ENCODE results near the gene RHOB.

Gene RHOB

GRCh38 chr2:20478961-20479360 lies 32.1 kb downstream of the RHOB start:
- no peak overlapping the region for H3K27ac ChIP-seq
- H3K27me3 ChIP-seq: peaks cover 4% of the 10 kb centered on the region
- no peaks in the 10 kb centered on the region for H3K4me1 ChIP-seq (ENCODE audit: control insufficient read depth in 1 of 2, insufficient read depth in 1 of 2, low read depth in 1 of 2, low read length in 1 of 2)
- TF ChIP-seq, protein P1, sequence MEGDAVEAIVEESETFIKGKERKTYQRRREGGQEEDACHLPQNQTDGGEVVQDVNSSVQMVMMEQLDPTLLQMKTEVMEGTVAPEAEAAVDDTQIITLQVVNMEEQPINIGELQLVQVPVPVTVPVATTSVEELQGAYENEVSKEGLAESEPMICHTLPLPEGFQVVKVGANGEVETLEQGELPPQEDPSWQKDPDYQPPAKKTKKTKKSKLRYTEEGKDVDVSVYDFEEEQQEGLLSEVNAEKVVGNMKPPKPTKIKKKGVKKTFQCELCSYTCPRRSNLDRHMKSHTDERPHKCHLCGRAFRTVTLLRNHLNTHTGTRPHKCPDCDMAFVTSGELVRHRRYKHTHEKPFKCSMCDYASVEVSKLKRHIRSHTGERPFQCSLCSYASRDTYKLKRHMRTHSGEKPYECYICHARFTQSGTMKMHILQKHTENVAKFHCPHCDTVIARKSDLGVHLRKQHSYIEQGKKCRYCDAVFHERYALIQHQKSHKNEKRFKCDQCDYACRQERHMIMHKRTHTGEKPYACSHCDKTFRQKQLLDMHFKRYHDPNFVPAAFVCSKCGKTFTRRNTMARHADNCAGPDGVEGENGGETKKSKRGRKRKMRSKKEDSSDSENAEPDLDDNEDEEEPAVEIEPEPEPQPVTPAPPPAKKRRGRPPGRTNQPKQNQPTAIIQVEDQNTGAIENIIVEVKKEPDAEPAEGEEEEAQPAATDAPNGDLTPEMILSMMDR (IDR thresholded peaks at IDR 0.05): no peak
- no peaks in the 10 kb centered on the region for H3K9me3 ChIP-seq
- H3K36me3 ChIP-seq: no peaks in the 10 kb centered on the region
- H3K4me3 ChIP-seq (ENCODE audit: low read depth in 1 of 2, low read length in 1 of 2): no peak overlapping the region

DNA sequence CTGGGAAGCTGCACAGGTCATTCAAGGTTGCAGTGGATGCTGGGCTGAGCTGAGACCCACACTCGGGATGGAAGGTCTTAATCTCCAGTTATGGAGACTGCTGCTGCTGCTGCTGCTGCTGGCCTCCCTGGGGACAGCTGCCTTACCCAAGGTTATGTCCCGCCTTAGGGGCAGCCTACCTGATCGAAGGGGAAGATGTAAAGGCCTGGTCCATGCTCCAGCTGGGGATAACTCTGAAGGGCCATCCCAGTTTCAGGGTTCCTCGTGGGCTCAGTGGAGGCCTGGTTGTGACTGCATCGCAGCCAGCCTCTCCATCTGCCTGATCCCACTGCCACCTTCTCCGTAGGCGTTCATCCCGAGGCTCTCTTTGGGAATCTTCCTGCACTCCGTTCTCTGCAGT lies 33.0 kb downstream of the RHOB start:
- H3K9me3 ChIP-seq: no peaks in the 10 kb centered on the region
- H3K27me3 ChIP-seq: peaks cover 4% of the 10 kb centered on the region
- H3K36me3 ChIP-seq: no peaks in the 10 kb centered on the region
- H3K4me3 ChIP-seq (ENCODE audit: low read depth in 1 of 2, low read length in 1 of 2): no peak overlapping the region
- no peaks in the 10 kb centered on the region for H3K4me1 ChIP-seq (ENCODE audit: control insufficient read depth in 1 of 2, insufficient read depth in 1 of 2, low read depth in 1 of 2, low read length in 1 of 2)
- TF ChIP-seq, protein P1 (IDR thresholded peaks at IDR 0.05): no peak
- no peak overlapping the region for H3K27ac ChIP-seq

GRCh38 chr2:20480913-20481312 lies 34.0 kb downstream of the RHOB start:
- Histone ChIP-seq H3K36me3 (no peaks in the 10 kb centered on the region), H3K27ac (no peak overlapping the region), H3K4me3 (ENCODE audit: low read depth in 1 of 2, low read length in 1 of 2) (no peak overlapping the region), H3K9me3 (no peaks in the 10 kb centered on the region), H3K4me1 (ENCODE audit: control insufficient read depth in 1 of 2, insufficient read depth in 1 of 2, low read depth in 1 of 2, low read length in 1 of 2) (no peaks in the 10 kb centered on the region), H3K27me3 (peaks cover 4% of the 10 kb centered on the region)
- TF ChIP-seq, protein P1 (IDR thresholded peaks at IDR 0.05): no peak

- TF ChIP-seq, protein P1 (IDR thresholded peaks at IDR 0.05): no peak
- Histone ChIP-seq H3K27ac (no peak overlapping the region), H3K36me3 (no peaks in the 10 kb centered on the region), H3K4me3 (ENCODE audit: low read depth in 1 of 2, low read length in 1 of 2) (no peak overlapping the region), H3K27me3 (peaks cover 4% of the 10 kb centered on the region), H3K9me3 (no peaks in the 10 kb centered on the region), H3K4me1 (ENCODE audit: control insufficient read depth in 1 of 2, insufficient read depth in 1 of 2, low read depth in 1 of 2, low read length in 1 of 2) (no peaks in the 10 kb centered on the region)
These were observed 35.0 kb downstream of the RHOB start for GRCh38 chr2:20481798-20482405.

- H3K36me3 ChIP-seq: no peaks in the 10 kb centered on the region
- no peak overlapping the region for H3K4me3 ChIP-seq (ENCODE audit: low read depth in 1 of 2, low read length in 1 of 2)
- peaks cover 3% of the 10 kb centered on the region for H3K27me3 ChIP-seq
- no peaks in the 10 kb centered on the region for H3K4me1 ChIP-seq (ENCODE audit: control insufficient read depth in 1 of 2, insufficient read depth in 1 of 2, low read depth in 1 of 2, low read length in 1 of 2)
- no peak overlapping the region for H3K27ac ChIP-seq
- no peaks in the 10 kb centered on the region for H3K9me3 ChIP-seq
- TF ChIP-seq, protein P1 (IDR thresholded peaks at IDR 0.05): no peak
These were observed 35.9 kb downstream of the RHOB start for GRCh38 chr2:20482725-20483124.

All from neutrophil (primary cell).